ENCODE measurements around the gene TFCP2L1.

The TFCP2L1 gene

GRCh38 chr2:121214296-121214695 is 70.7 kb downstream of the TFCP2L1 start:
- no peak for DNase-seq

GRCh38 chr2:121213386-121213785 is 71.6 kb downstream of the TFCP2L1 start:
- no peak for DNase-seq

GRCh38 chr2:121212661-121213325 is 72.2 kb downstream of the TFCP2L1 start:
- DNase-seq: no peak

GRCh38 chr2:121211689-121212151 is 73.3 kb downstream of the TFCP2L1 start:
- DNase-seq: no peak

GRCh38 chr2:121211251-121211650 is 73.8 kb downstream of the TFCP2L1 start:
- no peak for DNase-seq

GRCh38 chr2:121210691-121211090 is 74.3 kb downstream of the TFCP2L1 start:
- DNase-seq: no peak

GRCh38 chr2:121209014-121209610 is 75.9 kb downstream of the TFCP2L1 start:
- DNase-seq: no peak

- no peak for DNase-seq
These were observed 77.5 kb downstream of the TFCP2L1 start for GRCh38 chr2:121207494-121207893.

GRCh38 chr2:121205321-121205942 is 79.6 kb downstream of the TFCP2L1 start:
- no peak for DNase-seq

GRCh38 chr2:121203591-121204249 is 81.3 kb downstream of the TFCP2L1 start:
- no peak for DNase-seq

- DNase-seq: no peak
These were observed 82.3 kb downstream of the TFCP2L1 start for GRCh38 chr2:121202541-121203310.

- no peak for DNase-seq
These were observed 83.2 kb downstream of the TFCP2L1 start for GRCh38 chr2:121201796-121202195.

GRCh38 chr2:121200419-121201315 is 84.3 kb downstream of the TFCP2L1 start:
- DNase-seq: no peak

- no peak for DNase-seq
These were observed 85.0 kb downstream of the TFCP2L1 start for GRCh38 chr2:121200011-121200347.

GRCh38 chr2:121199281-121200010 is 85.6 kb downstream of the TFCP2L1 start:
- DNase-seq: no peak

GRCh38 chr2:121197369-121198091 is 87.5 kb downstream of the TFCP2L1 start:
- DNase-seq: no peak

- no peak for DNase-seq
These were observed 88.2 kb downstream of the TFCP2L1 start for GRCh38 chr2:121196849-121197155.

GRCh38 chr2:121196132-121196848 is 88.7 kb downstream of the TFCP2L1 start:
- DNase-seq: no peak

- DNase-seq: no peak
These were observed 90.0 kb downstream of the TFCP2L1 start for GRCh38 chr2:121195036-121195435.

- DNase-seq: no peak
These were observed 90.4 kb downstream of the TFCP2L1 start for GRCh38 chr2:121194626-121195025.

All from GOT3 (cell line).